OCI-M2 (cell line): ENCODE data around the gene NSD1.
"Not testable (repeated sequence)": the region's sequence is repeated elsewhere in the genome, so short reads cannot be mapped to it uniquely, and the experiment has no call there.

Source experiments
- DNase-seq: peaks from one replicate; lab custom pipeline; 2025; ENCODE audit not compliant: unreplicated experiment; lab: John Stamatoyannopoulos, UW

Gene NSD1

DNA sequence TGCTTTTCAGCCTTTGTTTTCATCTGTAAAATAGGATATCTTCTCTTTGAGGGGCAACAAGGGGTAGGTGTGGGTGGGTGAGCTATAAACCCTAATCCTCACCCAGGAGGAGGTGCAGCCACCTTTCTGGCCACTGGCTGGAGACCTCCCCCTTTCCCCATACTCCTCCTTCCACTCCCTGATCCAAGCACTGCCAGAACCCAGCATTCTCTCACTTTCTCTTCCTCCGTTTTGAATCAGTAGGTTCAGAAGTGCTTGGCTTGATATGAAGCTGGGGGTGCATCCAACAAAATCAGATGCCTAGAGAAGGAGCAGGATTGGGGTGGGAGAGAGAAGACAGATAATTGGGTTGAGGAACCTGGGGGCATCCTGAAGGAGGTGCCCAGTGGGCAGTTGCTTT is 6.8 kb upstream of the NSD1 start:
- DNase-seq, result no peak

- no peak for DNase-seq
These were observed 5.0 kb upstream of the NSD1 start for GRCh38 chr5:177128551-177128981.

DNA sequence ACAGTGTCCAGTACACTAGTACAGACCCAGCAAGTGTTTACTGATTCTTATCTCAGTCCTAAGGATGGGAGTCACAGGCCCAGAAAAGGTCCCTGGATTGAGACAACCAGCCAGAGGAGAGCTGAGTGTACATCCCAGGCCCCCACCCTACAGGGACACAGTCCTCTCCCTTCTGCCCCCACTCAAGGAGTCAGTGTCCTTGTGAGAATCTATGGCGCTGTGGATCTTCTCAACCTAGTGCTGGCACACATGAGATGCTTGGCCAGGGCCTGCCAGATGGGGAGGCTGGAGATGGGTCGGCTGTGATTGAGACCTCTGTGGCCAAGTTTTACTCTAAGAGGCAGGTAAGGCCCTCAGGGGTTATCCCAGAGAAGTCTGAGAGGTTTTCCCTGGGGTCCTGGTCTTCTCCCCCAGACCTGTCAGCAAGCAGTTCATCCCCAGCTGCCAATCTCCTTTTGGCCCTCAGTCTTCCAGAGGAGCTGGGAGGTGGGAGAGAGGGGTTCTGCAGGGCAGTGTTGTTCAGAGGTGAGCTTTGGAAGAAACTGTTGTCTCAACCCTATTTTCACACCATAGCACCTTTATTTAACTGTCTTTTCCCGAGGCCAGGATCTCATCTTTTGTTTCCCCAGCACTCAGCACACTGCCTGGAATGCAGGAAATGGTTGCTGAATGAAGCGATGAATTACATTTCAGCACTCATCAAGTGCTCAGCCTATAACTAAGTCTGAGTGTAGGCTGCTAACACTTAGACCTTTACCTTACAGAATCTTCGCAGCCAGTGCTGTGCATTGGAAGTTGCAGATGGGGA is 3.2 kb upstream of the NSD1 start:
- DNase-seq, result no peak

- no peak for DNase-seq
These were observed 2.6 kb upstream of the NSD1 start for GRCh38 chr5:177131019-177131320.

- DNase-seq, result no peak
These were observed 2.0 kb upstream of the NSD1 start for GRCh38 chr5:177131352-177132135.

DNA sequence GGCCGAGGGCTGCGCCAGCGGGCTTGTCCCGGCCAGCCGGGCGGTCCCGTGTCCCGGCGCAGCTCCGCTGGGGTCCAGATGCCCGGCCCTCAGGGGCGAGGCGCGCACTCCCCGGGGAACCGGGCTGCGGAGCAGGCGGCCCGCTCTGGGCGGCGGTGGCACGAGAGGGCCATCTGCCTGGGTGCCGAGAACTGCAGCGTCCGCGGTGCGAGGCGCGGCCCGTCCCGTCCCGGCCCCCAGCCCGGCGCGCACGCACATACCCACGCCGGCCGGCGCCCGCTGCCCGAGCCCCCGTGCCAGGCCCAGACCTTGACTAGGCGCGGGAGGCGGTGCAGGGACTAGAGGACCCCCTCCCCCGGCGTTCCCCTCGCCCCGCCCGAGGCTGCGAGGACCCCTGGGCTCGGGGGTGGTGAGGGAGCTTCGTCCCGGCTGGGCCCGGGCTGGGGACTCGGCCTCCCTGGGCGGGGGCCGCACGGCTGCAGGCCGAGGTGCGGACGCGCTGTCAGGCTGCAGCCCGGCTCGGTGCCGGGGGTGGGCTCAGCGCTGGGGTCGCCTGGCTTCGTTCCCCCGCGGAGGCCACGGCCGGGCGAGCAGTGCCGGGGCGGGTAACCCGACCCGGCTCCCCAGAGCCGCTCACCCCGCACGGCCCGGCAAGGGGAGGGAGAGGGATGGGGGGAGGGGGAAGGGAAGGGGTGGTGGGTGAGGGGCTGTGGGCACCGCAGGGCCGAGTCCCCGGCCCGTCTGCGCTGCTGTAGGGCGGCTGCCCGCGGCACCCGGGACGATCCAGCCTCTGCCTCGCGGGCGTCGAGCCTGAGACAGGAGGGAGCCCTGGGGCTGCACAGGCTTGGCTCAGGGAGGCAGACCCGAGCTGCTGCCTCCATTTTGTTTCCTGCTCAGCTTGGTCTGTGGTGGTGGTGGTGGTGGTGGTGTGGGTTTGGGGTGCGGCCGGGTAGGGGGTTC is 1.2 kb upstream of the NSD1 start:
- no peak for DNase-seq

GRCh38 chr5:177133853-177134696 is 502 bp downstream of the NSD1 start:
- DNase-seq, result no peak

GRCh38 chr5:177134697-177135225 is 1.2 kb downstream of the NSD1 start:
- DNase-seq, result no peak

DNA sequence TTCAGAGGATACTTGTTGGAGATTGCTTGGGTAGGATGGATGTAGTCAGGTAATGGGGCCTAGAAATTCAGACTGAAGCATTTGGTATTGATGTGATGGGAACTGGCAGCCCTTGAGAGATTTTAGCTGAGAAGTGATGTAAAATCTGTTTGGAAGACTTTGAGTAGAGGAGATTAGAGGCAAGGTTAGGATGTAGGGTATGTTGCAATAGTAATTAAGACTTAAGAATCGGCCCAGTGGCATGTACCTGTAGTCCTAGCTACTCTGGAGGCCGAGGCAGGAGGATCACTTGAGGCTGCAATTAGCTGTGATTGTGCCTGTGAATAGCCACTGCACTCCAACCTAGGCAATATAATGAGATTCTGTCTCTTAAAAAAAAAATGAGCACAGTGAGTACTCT is 6.7 kb downstream of the NSD1 start:
- no peak for DNase-seq

DNA sequence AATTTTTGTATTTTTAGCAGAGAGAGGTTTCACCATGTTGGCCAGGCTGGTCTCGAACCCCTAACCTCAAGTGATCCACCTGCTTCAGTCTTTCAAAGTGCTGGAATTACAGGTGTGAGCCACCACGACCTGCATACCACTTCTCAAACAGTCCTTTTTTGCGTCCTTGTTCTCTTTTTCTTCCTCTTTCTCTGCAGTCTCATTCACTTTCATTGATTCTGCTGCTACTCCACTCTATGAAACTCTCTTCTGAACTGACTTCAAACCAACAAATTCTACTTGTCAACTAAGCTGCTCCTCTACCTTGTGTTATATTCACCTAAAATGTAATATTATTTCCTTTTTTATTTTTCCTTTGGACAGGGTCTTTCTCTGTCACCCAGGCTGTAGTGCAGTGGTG is 7.9 kb downstream of the NSD1 start:
- DNase-seq, result no peak

DNA sequence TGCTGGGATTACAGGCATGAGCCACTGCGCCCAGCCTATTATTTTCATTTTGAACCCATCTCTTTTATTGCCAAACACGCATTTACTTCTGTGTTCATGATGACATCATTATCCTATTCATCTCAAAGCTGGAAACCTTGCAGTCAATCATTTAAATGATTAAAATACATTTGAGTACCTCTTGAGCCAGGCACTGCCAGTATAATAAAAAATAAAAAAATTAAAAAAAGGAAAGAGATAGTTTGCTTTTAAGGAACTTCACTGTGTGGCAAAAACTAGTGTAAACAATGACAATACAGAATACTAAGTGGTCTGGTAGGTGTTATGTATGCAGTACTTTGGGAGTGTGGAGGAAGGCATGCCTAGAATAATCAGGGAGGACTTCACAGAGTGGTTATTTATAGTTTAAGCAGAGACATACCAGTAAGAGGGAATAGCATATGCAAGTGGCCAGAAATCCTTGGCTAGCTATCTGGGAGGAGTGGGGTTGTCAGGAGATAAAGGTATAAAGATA is 8.6 kb downstream of the NSD1 start:
- no peak for DNase-seq

DNA sequence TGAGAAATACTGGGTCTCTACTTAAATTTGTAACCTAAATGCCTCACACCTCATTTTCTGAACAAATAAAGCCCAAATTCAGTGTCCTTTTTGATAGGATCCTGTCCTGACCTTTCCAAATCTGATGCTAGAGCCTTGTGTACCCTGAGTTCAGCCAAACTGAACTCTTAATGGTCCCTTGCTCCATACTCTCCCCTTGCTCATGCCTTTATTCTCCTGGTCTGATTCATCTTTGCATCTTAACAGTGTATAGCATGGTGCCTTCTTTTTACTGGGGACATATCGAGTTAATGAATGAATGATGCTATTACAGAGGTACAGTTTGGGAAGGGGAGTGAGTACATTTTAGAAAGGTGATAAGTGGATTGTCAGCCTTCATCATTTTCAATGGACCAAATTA is 9.2 kb downstream of the NSD1 start:
- no peak for DNase-seq

- DNase-seq, result no peak
These were observed 13.5 kb downstream of the NSD1 start for GRCh38 chr5:177146891-177147638.

DNA sequence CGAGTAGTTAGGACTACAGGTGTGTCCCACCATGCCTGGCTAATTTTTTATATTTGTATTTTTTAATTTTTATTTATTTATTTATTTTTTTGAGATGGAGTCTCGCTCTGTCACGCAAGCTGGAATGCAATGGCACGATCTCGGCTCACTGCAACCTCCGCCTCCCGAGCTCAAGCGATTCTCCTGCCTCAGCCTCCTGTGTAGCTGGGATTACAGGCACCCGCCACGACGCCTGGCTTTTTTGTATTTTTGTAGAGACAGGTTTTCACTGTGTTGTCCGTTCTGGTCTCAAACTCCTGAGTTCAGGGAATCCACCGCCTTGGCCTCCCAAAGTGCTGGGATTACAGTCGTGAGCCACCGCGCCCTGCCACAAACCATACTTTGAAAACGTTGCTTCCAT is 16.5 kb downstream of the NSD1 start:
- DNase-seq, result not testable (repeated sequence)

- DNase-seq, result no peak
These were observed 20.6 kb downstream of the NSD1 start for GRCh38 chr5:177154003-177154643.

DNA sequence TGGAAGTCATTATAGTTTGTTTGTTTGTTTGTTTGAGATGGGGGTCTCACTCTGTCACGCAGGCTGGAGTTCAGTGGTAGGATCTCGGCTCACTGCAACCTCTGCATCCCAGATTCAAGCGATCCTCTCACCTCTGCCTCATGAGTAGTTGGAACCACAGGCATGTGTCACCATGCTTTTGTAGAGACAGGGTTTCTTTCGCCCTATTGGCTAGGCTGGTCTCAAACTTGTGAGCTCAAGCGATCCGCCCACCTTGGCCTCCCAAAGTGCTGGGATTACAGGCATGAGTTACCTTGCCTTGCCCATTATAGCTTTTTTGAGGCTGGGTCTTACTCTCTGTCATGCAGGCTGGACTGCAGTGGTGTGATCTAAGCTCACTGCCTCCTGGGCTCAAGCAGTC is 28.8 kb downstream of the NSD1 start:
- DNase-seq, result no peak

DNA sequence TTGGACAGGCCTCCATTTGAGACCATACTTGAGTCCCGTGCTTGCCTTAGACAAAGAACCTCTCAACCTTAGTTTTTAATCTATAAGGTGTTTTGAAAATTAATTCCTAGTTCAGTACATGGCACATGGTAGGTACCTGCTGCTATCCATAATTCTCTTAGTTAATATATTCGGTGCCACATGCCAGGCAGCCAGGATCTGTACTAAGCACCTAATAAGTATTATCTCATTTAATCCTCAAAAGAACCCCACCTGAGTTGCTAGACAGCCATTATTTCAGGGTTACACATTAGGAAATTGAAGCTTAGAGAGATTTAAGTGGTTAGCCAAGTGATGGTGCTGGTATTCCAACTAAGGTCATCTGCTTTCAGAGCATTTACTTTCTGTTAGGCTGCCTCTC is 29.9 kb downstream of the NSD1 start:
- no peak for DNase-seq

DNA sequence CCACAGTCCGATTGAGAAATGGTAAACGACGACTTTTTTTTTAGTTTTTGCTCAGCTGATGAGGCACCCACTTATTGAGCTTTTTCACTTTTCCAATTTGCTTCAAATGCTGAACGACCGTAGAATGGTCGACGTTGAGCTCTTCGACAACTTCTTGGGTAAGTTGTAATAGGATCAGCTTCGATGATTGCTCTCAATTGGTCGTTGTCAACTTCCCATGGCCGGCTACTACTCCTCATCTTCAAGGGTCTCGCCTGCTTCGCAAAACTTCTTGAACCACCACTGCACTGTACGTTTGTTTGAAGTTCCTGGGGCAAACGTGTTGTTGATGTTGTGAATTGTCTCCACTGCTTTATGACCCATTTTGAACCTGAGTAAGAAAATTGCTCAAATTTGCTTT is 35.7 kb downstream of the NSD1 start:
- DNase-seq, result no peak

DNA sequence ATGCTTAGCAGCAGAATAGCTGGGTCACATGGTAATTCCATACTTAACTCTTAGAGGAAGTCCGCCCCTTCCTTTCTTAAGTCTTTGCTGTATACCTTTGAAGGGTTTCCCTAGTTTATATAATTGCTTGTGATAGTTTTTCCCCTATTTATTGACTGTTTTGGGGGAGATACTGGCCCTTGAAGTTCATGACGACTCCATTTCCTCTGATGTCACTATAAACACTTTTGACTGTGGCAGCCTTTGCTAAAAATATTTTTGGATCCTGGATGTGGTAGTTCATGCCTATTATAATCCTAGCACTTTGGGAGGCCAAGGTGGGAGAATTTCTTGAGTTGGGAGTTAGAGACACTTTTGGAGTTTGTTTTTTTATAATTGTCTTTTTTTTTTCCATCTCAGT is 38.4 kb downstream of the NSD1 start:
- DNase-seq, result no peak
